Measurements from ENCODE around the gene TOP3B.
A peak's percentile ranks its signal among the peaks of the same experiment; 100 is the strongest.

TOP3B gene

GRCh38 chr22:21948390-21948789 is 34.2 kb downstream of the TOP3B start:
- no peak for DNase-seq (ENCODE audit: low spot score)
- TF ChIP-seq CTCF (IDR thresholded peaks at IDR 0.05; ENCODE audit: extremely low read depth, insufficient read depth, missing control alignments) = no peak
- in situ Hi-C loops (cut with MboI; ENCODE audit: low pct_unique_long_range_greater_than_20kb, low sequenced_read_pairs, unreplicated experiment) = loop anchor here (10.0 kb wide), 2 partner anchors 214 to 244 kb away; partner anchors contain the start of gene YPEL1

GRCh38 chr22:21947040-21948014 is 35.3 kb downstream of the TOP3B start:
- in situ Hi-C loops (cut with MboI; ENCODE audit: low pct_unique_long_range_greater_than_20kb, low sequenced_read_pairs, unreplicated experiment) = loop anchor here (10.0 kb wide), 2 partner anchors 213 to 243 kb away; partner anchors contain the start of gene YPEL1
- no peak for DNase-seq (ENCODE audit: low spot score)
- peak; percentile 0 for TF ChIP-seq CTCF (IDR thresholded peaks at IDR 0.05; ENCODE audit: extremely low read depth, insufficient read depth, missing control alignments)

- TF ChIP-seq CTCF (IDR thresholded peaks at IDR 0.05; ENCODE audit: extremely low read depth, insufficient read depth, missing control alignments) = no peak
- in situ Hi-C loops (cut with MboI; ENCODE audit: low pct_unique_long_range_greater_than_20kb, low sequenced_read_pairs, unreplicated experiment) = loop anchor here (10.0 kb wide), 2 partner anchors 212 to 242 kb away; partner anchors contain the start of gene YPEL1
- DNase-seq (ENCODE audit: low spot score) = no peak
These were observed 36.2 kb downstream of the TOP3B start for GRCh38 chr22:21946262-21946925.

- no peak for TF ChIP-seq CTCF (IDR thresholded peaks at IDR 0.05; ENCODE audit: extremely low read depth, insufficient read depth, missing control alignments)
- DNase-seq (ENCODE audit: low spot score) = no peak
- in situ Hi-C loops (cut with MboI; ENCODE audit: low pct_unique_long_range_greater_than_20kb, low sequenced_read_pairs, unreplicated experiment) = loop anchor here (10.0 kb wide), 2 partner anchors 211 to 241 kb away; partner anchors contain the start of gene YPEL1
These were observed 36.9 kb downstream of the TOP3B start for GRCh38 chr22:21945453-21946261.

- in situ Hi-C loops (cut with MboI; ENCODE audit: low pct_unique_long_range_greater_than_20kb, low sequenced_read_pairs, unreplicated experiment) = loop anchor here (10.0 kb wide), 2 partner anchors 210 to 240 kb away; partner anchors contain the start of gene YPEL1
- no peak for DNase-seq (ENCODE audit: low spot score)
These were observed 37.7 kb downstream of the TOP3B start for GRCh38 chr22:21944871-21945270.

More at GRCh38 chr22:21944871-21945270, 37.7 kb downstream of the TOP3B start:
- TF ChIP-seq CTCF (IDR thresholded peaks at IDR 0.05; ENCODE audit: extremely low read depth, insufficient read depth, missing control alignments) = no peak

Data from GM13977 (cell line).